GM23338 (cell line): Measurements from ENCODE around the gene DNTTIP2.

ENCODE experiments used
- ETS1 ChIP-seq: IDR thresholded peaks from 2 replicates; pipeline ENCODE4 v1.6.1; 2016; ENCODE audit warnings: antibody characterized with exemption
- EZH2 ChIP-seq: fragments of 200-600 bp; sonication (generic); IDR thresholded peaks from one replicate; pipeline ENCODE4 v1.8.0; 2017; ENCODE audit warnings: antibody characterized with exemption, mild to moderate bottlenecking, low read depth; ENCODE audit not compliant: unreplicated experiment
- EZH2phosphoT487 ChIP-seq: fragments of 200-600 bp; sonication (generic); IDR thresholded peaks from one replicate; pipeline ENCODE4 v1.8.1; 2018; ENCODE audit warnings: antibody characterized with exemption; ENCODE audit not compliant: unreplicated experiment
- JUNB ChIP-seq: IDR thresholded peaks from one replicate; pipeline ENCODE4 v1.6.1; 2016; ENCODE audit warnings: antibody characterized with exemption; ENCODE audit not compliant: unreplicated experiment
- NANOG ChIP-seq: IDR thresholded peaks from 2 replicates; pipeline ENCODE4 v1.6.1; 2016; ENCODE audit warnings: antibody characterized with exemption, borderline replicate concordance
- POLR2AphosphoS5 ChIP-seq: IDR thresholded peaks from 2 replicates; pipeline ENCODE4 v1.6.1; 2016; ENCODE audit warnings: antibody characterized with exemption, low read depth
- REST ChIP-seq: IDR thresholded peaks from one replicate; pipeline ENCODE4 v1.6.1; 2018; ENCODE audit warnings: antibody characterized with exemption; ENCODE audit not compliant: unreplicated experiment
- STAT1 ChIP-seq: IDR thresholded peaks from one replicate; pipeline ENCODE4 v1.6.1; 2016; ENCODE audit warnings: antibody characterized with exemption; ENCODE audit not compliant: unreplicated experiment
- ZNF114 ChIP-seq: fragments of 250-450 bp; sonication (Bioruptor Pico); IDR thresholded peaks from 2 replicates; pipeline ENCODE4 v1.5.0; 2020; ENCODE audit warnings: mild to moderate bottlenecking, moderate library complexity
- TF ChIP-seq, protein P1 (sequence below), 2 experiments: fragments of 200-600 bp in 1 of 2; sonication (generic) in 1 of 2; conservative IDR thresholded peaks; 2 replicates each; pipeline versions ENCODE4 v1.5.1 to v1.6.1; 2016 to 2017; ENCODE audit warnings: antibody characterized with exemption in 2 of 2, low read depth in 2 of 2, mild to moderate bottlenecking in 2 of 2, moderate library complexity in 1 of 2

- TF ChIP-seq, protein P1, sequence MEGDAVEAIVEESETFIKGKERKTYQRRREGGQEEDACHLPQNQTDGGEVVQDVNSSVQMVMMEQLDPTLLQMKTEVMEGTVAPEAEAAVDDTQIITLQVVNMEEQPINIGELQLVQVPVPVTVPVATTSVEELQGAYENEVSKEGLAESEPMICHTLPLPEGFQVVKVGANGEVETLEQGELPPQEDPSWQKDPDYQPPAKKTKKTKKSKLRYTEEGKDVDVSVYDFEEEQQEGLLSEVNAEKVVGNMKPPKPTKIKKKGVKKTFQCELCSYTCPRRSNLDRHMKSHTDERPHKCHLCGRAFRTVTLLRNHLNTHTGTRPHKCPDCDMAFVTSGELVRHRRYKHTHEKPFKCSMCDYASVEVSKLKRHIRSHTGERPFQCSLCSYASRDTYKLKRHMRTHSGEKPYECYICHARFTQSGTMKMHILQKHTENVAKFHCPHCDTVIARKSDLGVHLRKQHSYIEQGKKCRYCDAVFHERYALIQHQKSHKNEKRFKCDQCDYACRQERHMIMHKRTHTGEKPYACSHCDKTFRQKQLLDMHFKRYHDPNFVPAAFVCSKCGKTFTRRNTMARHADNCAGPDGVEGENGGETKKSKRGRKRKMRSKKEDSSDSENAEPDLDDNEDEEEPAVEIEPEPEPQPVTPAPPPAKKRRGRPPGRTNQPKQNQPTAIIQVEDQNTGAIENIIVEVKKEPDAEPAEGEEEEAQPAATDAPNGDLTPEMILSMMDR (conservative IDR thresholded peaks at IDR 0.05; ENCODE audit: low read depth in 2 of 2): no peak
- TF ChIP-seq ZNF114 (no peak), EZH2phosphoT487 (no peak), EZH2 (no peak), POLR2AphosphoS5 (no peak), REST (no peak), JUNB (no peak), ETS1 (no peak), NANOG (no peak), STAT1 (no peak)
These were observed 1.5 kb downstream of the DNTTIP2 start for GRCh38 chr1:93877529-93877928.
